ENCODE data around the gene YES1. TPM values are rescaled to one million over a fixed set of nuclear protein-coding genes. Genes with fewer than 3 reads are reported as not detected.

YES1 gene
- total and polyA plus RNA-seq, 2 of the 13 experiments (the other 11 are each of a cell fraction or from before 2014, with no cell fraction given) = 17.2 to 70.8 TPM

- TF ChIP-seq AFF4 (CRISPR knock-in tag; IDR thresholded peaks at IDR 0.05) = no peak
- no peak for TF ChIP-seq SIX1 (CRISPR knock-in tag; IDR thresholded peaks at IDR 0.05; ENCODE audit: borderline replicate concordance)
- TF ChIP-seq FOSL1 (CRISPR knock-in tag; IDR thresholded peaks at IDR 0.05; ENCODE audit: borderline replicate concordance) = no peak
- TF ChIP-seq REXO4 (CRISPR knock-in tag; IDR thresholded peaks at IDR 0.05; ENCODE audit: borderline replicate concordance) = no peak
- TF ChIP-seq SRSF4 (IDR thresholded peaks at IDR 0.05; ENCODE audit: low read depth, low read length, poor library complexity, severe bottlenecking) = no peak
- no peak for TF ChIP-seq SNAPC4 (CRISPR knock-in tag; IDR thresholded peaks at IDR 0.05)
- no peak for TF ChIP-seq TP53 (CRISPR knock-in tag; conservative IDR thresholded peaks at IDR 0.05)
- no peak for TF ChIP-seq PRDM10 (CRISPR knock-in tag; IDR thresholded peaks at IDR 0.05; ENCODE audit: low read depth)
Observed at GRCh38 chr18:715626-716025, 96.4 kb downstream of the YES1 start (continued).

Measured in HepG2 (cell line).